ENCODE results near the gene RIPOR1. TPM values are rescaled to one million over a fixed set of nuclear protein-coding genes. Genes with fewer than 3 reads are reported as not detected.

The RIPOR1 gene
- total RNA-seq, 1 donor from 2014 or later, result 77.0 TPM

- peaks cover 17% of the 10 kb centered on the region for H3K4me1 Mint-ChIP-seq (ENCODE audit: unreplicated experiment)
- TF ChIP-seq, protein P1, sequence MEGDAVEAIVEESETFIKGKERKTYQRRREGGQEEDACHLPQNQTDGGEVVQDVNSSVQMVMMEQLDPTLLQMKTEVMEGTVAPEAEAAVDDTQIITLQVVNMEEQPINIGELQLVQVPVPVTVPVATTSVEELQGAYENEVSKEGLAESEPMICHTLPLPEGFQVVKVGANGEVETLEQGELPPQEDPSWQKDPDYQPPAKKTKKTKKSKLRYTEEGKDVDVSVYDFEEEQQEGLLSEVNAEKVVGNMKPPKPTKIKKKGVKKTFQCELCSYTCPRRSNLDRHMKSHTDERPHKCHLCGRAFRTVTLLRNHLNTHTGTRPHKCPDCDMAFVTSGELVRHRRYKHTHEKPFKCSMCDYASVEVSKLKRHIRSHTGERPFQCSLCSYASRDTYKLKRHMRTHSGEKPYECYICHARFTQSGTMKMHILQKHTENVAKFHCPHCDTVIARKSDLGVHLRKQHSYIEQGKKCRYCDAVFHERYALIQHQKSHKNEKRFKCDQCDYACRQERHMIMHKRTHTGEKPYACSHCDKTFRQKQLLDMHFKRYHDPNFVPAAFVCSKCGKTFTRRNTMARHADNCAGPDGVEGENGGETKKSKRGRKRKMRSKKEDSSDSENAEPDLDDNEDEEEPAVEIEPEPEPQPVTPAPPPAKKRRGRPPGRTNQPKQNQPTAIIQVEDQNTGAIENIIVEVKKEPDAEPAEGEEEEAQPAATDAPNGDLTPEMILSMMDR (IDR thresholded peaks at IDR 0.05), result no peak
- no peaks in the 10 kb centered on the region for H3K27me3 Mint-ChIP-seq (ENCODE audit: unreplicated experiment)
- no peak overlapping the region for H3K4me3 Mint-ChIP-seq (ENCODE audit: unreplicated experiment)
- H3K27ac Mint-ChIP-seq (ENCODE audit: unreplicated experiment), result no peak overlapping the region
- H3K9me3 Mint-ChIP-seq (ENCODE audit: unreplicated experiment), result no peaks in the 10 kb centered on the region
- H3K36me3 Mint-ChIP-seq (ENCODE audit: unreplicated experiment), result peaks cover 9% of the 10 kb centered on the region
- no peak for DNase-seq (ENCODE audit: extremely low spot score, unreplicated experiment)
Observed at GRCh38 chr16:67547423-67548264, 19.0 kb downstream of the RIPOR1 start.

DNA sequence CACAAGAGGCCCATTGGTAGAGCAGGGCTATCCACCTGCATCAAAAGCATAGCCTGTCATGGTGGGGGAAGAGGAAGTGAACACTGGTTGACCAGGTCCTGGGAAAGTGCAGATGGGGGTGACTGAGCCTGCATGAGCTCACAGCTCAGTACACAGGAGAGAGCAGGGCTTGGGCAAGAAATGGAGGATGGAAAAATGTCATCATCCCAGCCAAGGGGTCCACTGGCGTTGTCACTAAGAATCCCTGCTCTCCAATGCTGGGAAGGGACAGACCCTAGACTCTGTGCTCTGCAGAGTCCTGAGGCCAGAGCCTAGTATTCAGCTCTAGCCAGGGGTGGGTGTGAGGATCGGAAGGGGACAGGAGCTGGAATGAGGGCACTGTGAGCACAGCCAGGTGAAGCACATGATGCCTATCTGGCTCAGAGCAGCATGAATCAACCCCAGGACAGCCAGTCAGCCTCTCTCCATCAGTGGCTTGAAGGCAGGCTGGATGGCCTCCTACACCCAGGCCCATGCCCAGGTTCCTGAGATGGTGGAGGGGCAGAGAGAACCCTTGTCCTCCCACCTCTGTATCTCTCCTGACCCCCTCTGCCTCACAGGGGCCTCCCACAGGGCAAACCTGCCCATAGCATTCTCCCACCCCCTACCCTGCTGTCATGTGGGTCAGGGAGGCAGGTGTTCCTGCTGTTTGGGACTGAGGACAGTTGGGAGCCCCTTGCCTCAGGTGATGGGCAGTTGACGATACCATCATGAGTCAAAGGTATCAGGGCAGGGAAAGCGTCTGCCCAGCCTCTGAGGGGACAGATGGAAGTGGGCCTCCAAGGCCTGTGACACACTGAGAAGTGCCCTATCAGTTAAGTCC lies 19.9 kb downstream of the RIPOR1 start:
- H3K4me1 Mint-ChIP-seq (ENCODE audit: unreplicated experiment), result peaks cover 18% of the 10 kb centered on the region
- TF ChIP-seq, protein P1 (IDR thresholded peaks at IDR 0.05), result no peak
- no peak for DNase-seq (ENCODE audit: extremely low spot score, unreplicated experiment)

DNA sequence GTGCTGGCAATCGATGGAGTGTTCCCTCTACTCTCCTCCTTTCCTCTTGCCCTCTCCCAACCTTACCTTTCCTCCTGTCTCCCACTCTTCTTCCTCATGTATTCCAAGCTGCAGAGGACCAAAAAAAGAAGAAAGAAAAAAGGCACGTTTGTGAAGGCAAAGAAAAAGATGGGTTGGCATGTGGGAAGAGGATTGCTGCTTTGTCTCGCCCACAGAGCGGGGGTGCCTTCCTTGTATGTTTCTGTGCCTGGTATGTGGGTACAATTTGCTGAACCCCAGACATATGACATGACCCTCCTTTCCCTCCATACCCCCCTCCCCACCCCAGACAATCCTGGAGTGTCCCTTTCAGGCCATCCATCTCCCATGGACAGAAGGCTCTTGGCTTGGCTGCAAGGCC lies 20.6 kb downstream of the RIPOR1 start:
- Mint-ChIP-seq H3K27me3 (ENCODE audit: unreplicated experiment) (no peaks in the 10 kb centered on the region), H3K36me3 (ENCODE audit: unreplicated experiment) (peaks cover 5% of the 10 kb centered on the region), H3K27ac (ENCODE audit: unreplicated experiment) (no peak overlapping the region), H3K4me3 (ENCODE audit: unreplicated experiment) (no peak overlapping the region), H3K4me1 (ENCODE audit: unreplicated experiment) (peaks cover 18% of the 10 kb centered on the region), H3K9me3 (ENCODE audit: unreplicated experiment) (no peaks in the 10 kb centered on the region)
- no peak for DNase-seq (ENCODE audit: extremely low spot score, unreplicated experiment)
- TF ChIP-seq, protein P1 (IDR thresholded peaks at IDR 0.05), result no peak

More for the DNA sequence above, 19.9 kb downstream of the RIPOR1 start:
- Mint-ChIP-seq H3K27me3 (ENCODE audit: unreplicated experiment) (no peaks in the 10 kb centered on the region), H3K27ac (ENCODE audit: unreplicated experiment) (no peak overlapping the region), H3K9me3 (ENCODE audit: unreplicated experiment) (no peaks in the 10 kb centered on the region), H3K4me3 (ENCODE audit: unreplicated experiment) (no peak overlapping the region), H3K36me3 (ENCODE audit: unreplicated experiment) (peaks cover 9% of the 10 kb centered on the region)

DNA sequence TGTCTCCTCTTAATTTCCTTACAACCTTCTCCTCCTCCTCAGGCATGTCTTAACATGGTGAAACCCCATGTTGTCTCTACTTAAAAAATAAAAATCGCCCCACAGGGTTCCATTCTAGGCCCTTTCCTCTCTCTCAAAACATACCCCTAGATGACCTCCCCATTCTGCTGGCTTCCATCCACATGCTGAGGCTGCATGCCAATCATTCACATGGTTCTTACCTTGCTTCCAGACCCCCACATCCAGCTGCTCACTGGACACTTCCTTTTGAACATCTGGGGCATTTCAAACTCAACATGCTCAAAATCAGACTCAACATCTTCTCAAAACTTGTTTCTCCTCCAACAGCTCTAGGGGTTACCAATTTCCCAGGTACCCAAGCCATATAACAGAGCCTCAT lies 21.3 kb downstream of the RIPOR1 start:
- TF ChIP-seq, protein P1 (IDR thresholded peaks at IDR 0.05), result no peak
- H3K9me3 Mint-ChIP-seq (ENCODE audit: unreplicated experiment), result no peaks in the 10 kb centered on the region
- no peaks in the 10 kb centered on the region for H3K27me3 Mint-ChIP-seq (ENCODE audit: unreplicated experiment)
- peaks cover 18% of the 10 kb centered on the region for H3K4me1 Mint-ChIP-seq (ENCODE audit: unreplicated experiment)
- H3K27ac Mint-ChIP-seq (ENCODE audit: unreplicated experiment), result no peak overlapping the region
- peaks cover 2% of the 10 kb centered on the region for H3K36me3 Mint-ChIP-seq (ENCODE audit: unreplicated experiment)
- DNase-seq (ENCODE audit: extremely low spot score, unreplicated experiment), result no peak
- H3K4me3 Mint-ChIP-seq (ENCODE audit: unreplicated experiment), result no peak overlapping the region

DNA sequence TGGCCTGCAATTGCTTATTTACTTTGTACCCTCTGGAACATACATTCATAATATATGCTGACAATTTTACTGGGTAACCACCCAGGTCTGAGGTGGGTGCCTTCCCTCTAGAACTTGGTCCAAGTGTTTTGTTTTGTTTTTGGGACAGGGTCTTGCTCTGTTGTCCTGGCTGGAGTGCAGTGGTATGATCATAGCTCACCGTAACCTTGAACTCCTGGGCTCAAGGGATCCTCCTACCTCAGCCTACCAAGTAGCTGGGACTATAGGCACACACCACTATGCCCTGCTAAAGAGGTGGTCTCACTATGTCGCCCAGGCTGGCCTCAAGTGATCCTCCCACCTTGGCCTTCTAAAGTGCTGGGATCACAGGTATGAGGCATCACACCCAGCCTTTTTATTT lies 22.5 kb downstream of the RIPOR1 start:
- H3K27ac Mint-ChIP-seq (ENCODE audit: unreplicated experiment), result no peak overlapping the region
- DNase-seq (ENCODE audit: extremely low spot score, unreplicated experiment), result no peak
- H3K4me1 Mint-ChIP-seq (ENCODE audit: unreplicated experiment), result peaks cover 27% of the 10 kb centered on the region
- H3K36me3 Mint-ChIP-seq (ENCODE audit: unreplicated experiment), result peaks cover 2% of the 10 kb centered on the region
- H3K9me3 Mint-ChIP-seq (ENCODE audit: unreplicated experiment), result no peaks in the 10 kb centered on the region
- H3K4me3 Mint-ChIP-seq (ENCODE audit: unreplicated experiment), result no peak overlapping the region
- TF ChIP-seq, protein P1 (IDR thresholded peaks at IDR 0.05), result no peak
- H3K27me3 Mint-ChIP-seq (ENCODE audit: unreplicated experiment), result no peaks in the 10 kb centered on the region
